Immature natural killer cell (primary cell): Measurements from ENCODE around the gene ULBP3. TPM values are rescaled to one million over a fixed set of nuclear protein-coding genes. Genes with fewer than 3 reads are reported as not detected.
"Not testable (repeated sequence)": the region's sequence is repeated elsewhere in the genome, so short reads cannot be mapped to it uniquely, and the experiment has no call there.

Source experiments
- DNase-seq, 3 donors: peaks; one replicate each; pipeline ENCODE4 v3.0.0; 2022; ENCODE audit warnings: mixed read lengths in 1 of 3
- H3K27ac Mint-ChIP-seq, 6 donors: one replicate each; pipeline ENCODE4 v1.8.0; 2020; ENCODE audit warnings: mixed read lengths in 6 of 6, mild to moderate bottlenecking in 5 of 6, inconsistent platforms in 4 of 6, moderate library complexity in 3 of 6
- H3K27me3 Mint-ChIP-seq, 3 donors: one replicate each; pipeline ENCODE4 v1.8.0; 2020 to 2021; ENCODE audit warnings: low read depth in 3 of 3, mild to moderate bottlenecking in 3 of 3, mixed read lengths in 3 of 3, moderate library complexity in 3 of 3, inconsistent platforms in 1 of 3
- H3K36me3 Mint-ChIP-seq, 3 donors: one replicate each; pipeline ENCODE4 v1.8.0; 2020; ENCODE audit warnings: mixed read lengths in 3 of 3, inconsistent platforms in 2 of 3, mild to moderate bottlenecking in 2 of 3
- H3K4me1 Mint-ChIP-seq, 2 donors: one replicate each; pipeline ENCODE4 v1.8.0; 2020; ENCODE audit warnings: inconsistent platforms in 2 of 2, mild to moderate bottlenecking in 2 of 2, mixed read lengths in 2 of 2, moderate library complexity in 1 of 2
- H3K4me3 Mint-ChIP-seq, 5 donors: one replicate each; pipeline ENCODE4 v1.8.0; 2020; ENCODE audit warnings: mild to moderate bottlenecking in 5 of 5, mixed read lengths in 5 of 5, inconsistent platforms in 3 of 5, moderate library complexity in 3 of 5
- H3K9me3 Mint-ChIP-seq, 6 donors: one replicate each; pipeline ENCODE4 v1.8.0; 2020; ENCODE audit warnings: mild to moderate bottlenecking in 6 of 6, mixed read lengths in 6 of 6, inconsistent platforms in 4 of 6, moderate library complexity in 3 of 6
- polyA plus RNA-seq, 3 donors: library from polyadenylated mRNA; unstranded; fragments of 300-500 nt; fragmentation: Illumina TruSeq; gene quantifications; one replicate each; pipeline ENCODE4 v1.2.3, GENCODE V29; 2021

ULBP3 gene
- polyA plus RNA-seq, 3 donors from 2014 or later: 0.50 to 2.5 TPM; not detected in 1

- no peaks in the 10 kb centered on the region for H3K4me1 Mint-ChIP-seq
- peaks cover 0 to 2% (median 0%) of the 10 kb centered on the region in 6 donors for H3K9me3 Mint-ChIP-seq
- no peak overlapping the region for H3K4me3 Mint-ChIP-seq
- H3K36me3 Mint-ChIP-seq: no peaks in the 10 kb centered on the region
- no peak for DNase-seq
- no peak overlapping the region for H3K27ac Mint-ChIP-seq
- H3K27me3 Mint-ChIP-seq: peaks cover 9 to 20% (median 18%) of the 10 kb centered on the region in 3 donors
Observed at GRCh38 chr6:150028799-150029198, 40.1 kb downstream of the ULBP3 start.

GRCh38 chr6:150027806-150028565, 40.9 kb downstream of the ULBP3 start:
- Mint-ChIP-seq H3K27me3 (peaks cover 13 to 21% (median 17%) of the 10 kb centered on the region in 3 donors), H3K4me3 (no peak overlapping the region), H3K36me3 (no peaks in the 10 kb centered on the region), H3K4me1 (no peaks in the 10 kb centered on the region), H3K27ac (no peak overlapping the region), H3K9me3 (peaks cover 0 to 3% (median 0%) of the 10 kb centered on the region in 6 donors)
- DNase-seq: no peak

GRCh38 chr6:150026976-150027805, 41.7 kb downstream of the ULBP3 start:
- Mint-ChIP-seq H3K27me3 (peaks cover 13 to 21% (median 15%) of the 10 kb centered on the region in 3 donors), H3K4me1 (no peaks in the 10 kb centered on the region), H3K4me3 (no peak overlapping the region), H3K9me3 (peaks cover 0 to 3% (median 0%) of the 10 kb centered on the region in 6 donors), H3K36me3 (no peaks in the 10 kb centered on the region), H3K27ac (no peak overlapping the region)
- DNase-seq: no peak

GRCh38 chr6:150025201-150025917, 43.6 kb downstream of the ULBP3 start, which contains the start of gene RAET1L:
Gene RAET1L, minus strand, starts transcription at chr6:150025532. Its CDS starts 61 bp downstream, at chr6:150025471.
- Mint-ChIP-seq H3K4me1 (no peaks in the 10 kb centered on the region), H3K27me3 (peaks cover 12 to 21% (median 13%) of the 10 kb centered on the region in 3 donors), H3K36me3 (no peaks in the 10 kb centered on the region), H3K27ac (no peak within 1 kb of the TSS), H3K4me3 (no peak within 1 kb of the TSS), H3K9me3 (peaks cover 0 to 3% (median 0%) of the 10 kb centered on the region in 6 donors)
- DNase-seq: no peak

- no peak for DNase-seq
- Mint-ChIP-seq H3K27me3 (peaks cover 11 to 21% (median 13%) of the 10 kb centered on the region in 3 donors), H3K4me1 (no peaks in the 10 kb centered on the region), H3K4me3 (no peak overlapping the region), H3K36me3 (no peaks in the 10 kb centered on the region), H3K27ac (no peak overlapping the region), H3K9me3 (peaks cover 0 to 3% (median 0%) of the 10 kb centered on the region in 6 donors)
Observed at GRCh38 chr6:150024646-150025155, 44.2 kb downstream of the ULBP3 start.

- not testable (repeated sequence) for H3K36me3 Mint-ChIP-seq, H3K4me1 Mint-ChIP-seq, H3K27ac Mint-ChIP-seq, H3K4me3 Mint-ChIP-seq, DNase-seq, H3K9me3 Mint-ChIP-seq
- peaks cover 12 to 21% (median 15%) of the 10 kb centered on the region in 3 donors for H3K27me3 Mint-ChIP-seq
Observed at GRCh38 chr6:150024021-150024420, 44.9 kb downstream of the ULBP3 start.

GRCh38 chr6:150021870-150022269, 47.1 kb downstream of the ULBP3 start:
- H3K36me3 Mint-ChIP-seq, DNase-seq, H3K27ac Mint-ChIP-seq, H3K4me3 Mint-ChIP-seq, H3K4me1 Mint-ChIP-seq, H3K9me3 Mint-ChIP-seq: not testable (repeated sequence)
- H3K27me3 Mint-ChIP-seq: peaks cover 12 to 18% (median 18%) of the 10 kb centered on the region in 3 donors

- Mint-ChIP-seq H3K27me3 (peaks cover 15 to 28% (median 27%) of the 10 kb centered on the region in 3 donors), H3K9me3 (peaks cover 0 to 3% (median 0%) of the 10 kb centered on the region in 6 donors), H3K4me3 (no peak overlapping the region), H3K4me1 (peaks cover 3 to 7% of the 10 kb centered on the region in 2 donors), H3K36me3 (peaks cover 0 to 3% (median 0%) of the 10 kb centered on the region in 3 donors), H3K27ac (no peak overlapping the region)
- no peak for DNase-seq
Observed at GRCh38 chr6:150018846-150019580, 49.9 kb downstream of the ULBP3 start.

GRCh38 chr6:150017186-150017521, 51.8 kb downstream of the ULBP3 start:
- H3K27ac Mint-ChIP-seq, H3K36me3 Mint-ChIP-seq, H3K4me3 Mint-ChIP-seq, H3K9me3 Mint-ChIP-seq, DNase-seq, H3K4me1 Mint-ChIP-seq: not testable (repeated sequence)
- peaks cover 16 to 35% (median 29%) of the 10 kb centered on the region in 3 donors for H3K27me3 Mint-ChIP-seq

GRCh38 chr6:150016324-150017185, 52.4 kb downstream of the ULBP3 start:
- H3K36me3 Mint-ChIP-seq: peaks cover 0 to 3% (median 0%) of the 10 kb centered on the region in 3 donors
- no peaks in the 10 kb centered on the region for H3K9me3 Mint-ChIP-seq
- H3K27me3 Mint-ChIP-seq: peaks cover 16 to 35% (median 31%) of the 10 kb centered on the region in 3 donors
- no peak overlapping the region for H3K4me3 Mint-ChIP-seq
- peak; percentile 65 to 72 (median 65) for DNase-seq
- H3K4me1 Mint-ChIP-seq: peaks cover 8 to 9% of the 10 kb centered on the region in 2 donors
- H3K27ac Mint-ChIP-seq: no peak overlapping the region

GRCh38 chr6:150015281-150016001, 53.5 kb downstream of the ULBP3 start:
- Mint-ChIP-seq H3K27me3 (peaks cover 17 to 35% (median 32%) of the 10 kb centered on the region in 3 donors), H3K4me3 (peak overlapping the region in 1 of 5 donors; percentile 27)
- not testable (repeated sequence) for H3K36me3 Mint-ChIP-seq, H3K4me1 Mint-ChIP-seq, H3K27ac Mint-ChIP-seq, H3K9me3 Mint-ChIP-seq
- peak in 2 of 3 donors; percentile 29 to 42 for DNase-seq
